ENCODE results near the gene DYNC1I1.
A peak's percentile ranks its signal among the peaks of the same experiment; 100 is the strongest.

DYNC1I1 gene

GRCh38 chr7:95915731-95916130, 143.4 kb downstream of the DYNC1I1 start:
- H3K9me2 ChIP-seq (replicated peaks; ENCODE audit: insufficient read depth, low read length), result no peaks in the 10 kb centered on the region
- no peak overlapping the region for H3K4me3 ChIP-seq (ENCODE audit: insufficient read depth, low read length, poor library complexity, severe bottlenecking)
- TF ChIP-seq EZH2phosphoT487 (conservative IDR thresholded peaks at IDR 0.05; ENCODE audit: low read length), result no peak
- TF ChIP-seq, protein P1, sequence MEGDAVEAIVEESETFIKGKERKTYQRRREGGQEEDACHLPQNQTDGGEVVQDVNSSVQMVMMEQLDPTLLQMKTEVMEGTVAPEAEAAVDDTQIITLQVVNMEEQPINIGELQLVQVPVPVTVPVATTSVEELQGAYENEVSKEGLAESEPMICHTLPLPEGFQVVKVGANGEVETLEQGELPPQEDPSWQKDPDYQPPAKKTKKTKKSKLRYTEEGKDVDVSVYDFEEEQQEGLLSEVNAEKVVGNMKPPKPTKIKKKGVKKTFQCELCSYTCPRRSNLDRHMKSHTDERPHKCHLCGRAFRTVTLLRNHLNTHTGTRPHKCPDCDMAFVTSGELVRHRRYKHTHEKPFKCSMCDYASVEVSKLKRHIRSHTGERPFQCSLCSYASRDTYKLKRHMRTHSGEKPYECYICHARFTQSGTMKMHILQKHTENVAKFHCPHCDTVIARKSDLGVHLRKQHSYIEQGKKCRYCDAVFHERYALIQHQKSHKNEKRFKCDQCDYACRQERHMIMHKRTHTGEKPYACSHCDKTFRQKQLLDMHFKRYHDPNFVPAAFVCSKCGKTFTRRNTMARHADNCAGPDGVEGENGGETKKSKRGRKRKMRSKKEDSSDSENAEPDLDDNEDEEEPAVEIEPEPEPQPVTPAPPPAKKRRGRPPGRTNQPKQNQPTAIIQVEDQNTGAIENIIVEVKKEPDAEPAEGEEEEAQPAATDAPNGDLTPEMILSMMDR (IDR thresholded peaks at IDR 0.05; ENCODE audit: insufficient read depth, low read length, poor library complexity, severe bottlenecking), result no peak
- H3K79me2 ChIP-seq (ENCODE audit: insufficient read depth, low read length), result no peaks in the 10 kb centered on the region
- H2AFZ ChIP-seq (ENCODE audit: low read depth, low read length, severe bottlenecking), result no peak overlapping the region
- H4K20me1 ChIP-seq (ENCODE audit: low read depth, low read length), result no peaks in the 10 kb centered on the region
- H3K9me3 ChIP-seq (ENCODE audit: insufficient read depth, low read length), result no peaks in the 10 kb centered on the region
- H3K27me3 ChIP-seq (ENCODE audit: low read length), result no peaks in the 10 kb centered on the region
- no peak overlapping the region for H3K4me2 ChIP-seq (ENCODE audit: low read depth, low read length, poor library complexity, severe bottlenecking)
- no peaks in the 10 kb centered on the region for H3K36me3 ChIP-seq (ENCODE audit: low read length)
- H3K9ac ChIP-seq (ENCODE audit: low read length), result no peak overlapping the region
- H3F3A ChIP-seq (ENCODE audit: insufficient read depth), result no peaks in the 10 kb centered on the region
- no peak overlapping the region for H3K27ac ChIP-seq (ENCODE audit: low read depth, low read length)

GRCh38 chr7:95916573-95917297, 144.4 kb downstream of the DYNC1I1 start:
- Histone ChIP-seq H4K20me1 (ENCODE audit: low read depth, low read length) (no peaks in the 10 kb centered on the region), H3K27me3 (ENCODE audit: low read length) (no peaks in the 10 kb centered on the region), H3K4me3 (ENCODE audit: insufficient read depth, low read length, poor library complexity, severe bottlenecking) (no peak overlapping the region), H3K79me2 (ENCODE audit: insufficient read depth, low read length) (no peaks in the 10 kb centered on the region), H2AFZ (ENCODE audit: low read depth, low read length, severe bottlenecking) (no peak overlapping the region), H3K9ac (ENCODE audit: low read length) (no peak overlapping the region), H3K27ac (ENCODE audit: low read depth, low read length) (no peak overlapping the region), H3F3A (ENCODE audit: insufficient read depth) (no peaks in the 10 kb centered on the region), H3K9me2 (replicated peaks; ENCODE audit: insufficient read depth, low read length) (no peaks in the 10 kb centered on the region), H3K9me3 (ENCODE audit: insufficient read depth, low read length) (no peaks in the 10 kb centered on the region), H3K36me3 (ENCODE audit: low read length) (no peaks in the 10 kb centered on the region), H3K4me2 (ENCODE audit: low read depth, low read length, poor library complexity, severe bottlenecking) (no peak overlapping the region)
- TF ChIP-seq, protein P1 (IDR thresholded peaks at IDR 0.05; ENCODE audit: insufficient read depth, low read length, poor library complexity, severe bottlenecking), result peak; percentile 99
- no peak for TF ChIP-seq EZH2phosphoT487 (conservative IDR thresholded peaks at IDR 0.05; ENCODE audit: low read length)

DNA sequence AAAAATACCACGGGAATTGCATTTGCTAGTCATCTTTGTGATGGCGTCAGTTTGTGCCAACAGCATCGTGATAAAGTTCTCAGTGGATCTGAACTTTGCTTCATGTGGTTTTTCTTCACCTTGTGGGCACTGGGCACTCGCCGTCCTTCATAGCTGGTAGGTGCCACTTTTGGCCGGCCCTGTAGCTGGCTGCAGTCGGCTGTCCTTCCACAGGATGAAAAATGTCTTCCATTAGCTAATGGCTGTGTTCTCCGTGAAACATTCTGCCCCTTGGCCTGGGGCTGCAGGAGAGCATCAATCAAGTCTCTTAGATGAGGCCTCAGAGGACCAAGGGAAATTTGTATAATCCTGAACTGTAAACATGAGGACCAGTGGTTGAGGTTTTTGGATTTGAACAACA, 145.3 kb downstream of the DYNC1I1 start:
- Histone ChIP-seq H3F3A (ENCODE audit: insufficient read depth) (no peaks in the 10 kb centered on the region), H3K36me3 (ENCODE audit: low read length) (no peaks in the 10 kb centered on the region), H3K9ac (ENCODE audit: low read length) (no peak overlapping the region), H3K9me2 (replicated peaks; ENCODE audit: insufficient read depth, low read length) (no peaks in the 10 kb centered on the region), H3K79me2 (ENCODE audit: insufficient read depth, low read length) (no peaks in the 10 kb centered on the region), H4K20me1 (ENCODE audit: low read depth, low read length) (no peaks in the 10 kb centered on the region), H3K27me3 (ENCODE audit: low read length) (no peaks in the 10 kb centered on the region), H3K27ac (ENCODE audit: low read depth, low read length) (no peak overlapping the region), H3K4me2 (ENCODE audit: low read depth, low read length, poor library complexity, severe bottlenecking) (no peak overlapping the region), H3K9me3 (ENCODE audit: insufficient read depth, low read length) (no peaks in the 10 kb centered on the region), H3K4me3 (ENCODE audit: insufficient read depth, low read length, poor library complexity, severe bottlenecking) (no peak overlapping the region), H2AFZ (ENCODE audit: low read depth, low read length, severe bottlenecking) (no peak overlapping the region)
- TF ChIP-seq, protein P1 (IDR thresholded peaks at IDR 0.05; ENCODE audit: insufficient read depth, low read length, poor library complexity, severe bottlenecking), result no peak
- no peak for TF ChIP-seq EZH2phosphoT487 (conservative IDR thresholded peaks at IDR 0.05; ENCODE audit: low read length)
